SH-SY5Y (cell line): Measurements from ENCODE around the gene IPO5.

ENCODE experiments used
- GATA2 ChIP-seq: IDR thresholded peaks from 2 replicates; pipeline ENCODE4 v1.6.1; 2011; ENCODE audit warnings: mild to moderate bottlenecking, low read depth, low read length
- GATA3 ChIP-seq: IDR thresholded peaks from 2 replicates; pipeline ENCODE4 v1.6.1; 2011; ENCODE audit warnings: low read depth, mild to moderate bottlenecking, low read length, moderate library complexity

DNA sequence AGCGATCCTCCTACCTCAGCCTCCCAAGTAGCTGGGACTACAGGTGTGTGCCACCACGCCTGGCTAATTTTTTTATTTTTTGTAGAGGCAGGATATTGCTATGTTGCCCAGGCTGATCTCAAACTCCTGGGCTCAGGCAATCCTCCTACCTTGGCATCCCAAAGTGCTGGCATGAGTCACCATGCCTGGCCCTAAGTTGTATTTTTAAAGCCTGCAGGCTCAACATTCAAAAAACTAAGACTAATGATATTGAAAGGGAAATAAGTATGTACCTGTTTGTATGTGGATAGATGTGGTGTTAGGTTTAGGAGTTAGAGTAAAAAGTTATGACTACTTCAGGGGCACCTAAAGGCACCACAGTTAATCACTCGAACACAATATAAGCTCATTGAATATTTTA, 5.4 kb upstream of the IPO5 start:
- TF ChIP-seq GATA2 (no peak), GATA3 (no peak)
